Activated gamma-delta T cell (primary cell): Measurements from ENCODE around the gene CDH11.

ENCODE experiments used
- DNase-seq: peaks from one replicate; lab custom pipeline; 2025; lab: John Stamatoyannopoulos, UW

CDH11 gene

DNA sequence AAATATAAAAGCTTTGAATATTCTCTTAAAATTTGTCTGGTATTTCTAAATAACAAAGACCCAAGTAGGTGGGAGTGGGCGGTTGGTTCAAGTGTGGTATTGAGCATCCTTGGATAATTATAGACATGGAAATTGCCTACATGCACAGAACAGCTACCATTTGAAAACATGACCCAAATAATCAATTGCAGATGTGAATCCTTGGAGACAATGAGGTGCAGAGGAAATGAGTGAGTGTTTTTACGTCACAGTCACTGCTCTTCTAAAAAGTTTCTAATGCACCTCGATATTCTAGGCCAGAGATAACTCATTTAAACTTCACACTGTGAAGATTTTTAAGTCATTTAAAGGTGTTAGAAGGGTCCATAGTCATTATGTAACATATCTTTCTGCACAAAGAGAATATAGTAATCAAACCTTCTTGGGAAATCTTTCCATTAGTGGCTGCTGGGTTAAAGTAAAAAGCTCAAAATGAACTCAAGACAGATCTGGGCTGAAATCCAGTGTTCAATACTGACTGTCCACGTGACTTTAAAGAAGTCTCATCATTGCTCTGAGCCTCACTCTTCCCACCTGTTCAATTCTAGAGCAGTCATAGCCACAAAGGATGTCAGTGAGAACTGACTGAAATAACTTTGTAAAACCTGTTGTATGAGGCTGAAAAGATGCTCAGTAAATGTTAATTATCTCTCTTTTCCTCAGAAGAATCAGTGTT lies 144.5 kb downstream of the CDH11 start:
- DNase-seq, result no peak

DNA sequence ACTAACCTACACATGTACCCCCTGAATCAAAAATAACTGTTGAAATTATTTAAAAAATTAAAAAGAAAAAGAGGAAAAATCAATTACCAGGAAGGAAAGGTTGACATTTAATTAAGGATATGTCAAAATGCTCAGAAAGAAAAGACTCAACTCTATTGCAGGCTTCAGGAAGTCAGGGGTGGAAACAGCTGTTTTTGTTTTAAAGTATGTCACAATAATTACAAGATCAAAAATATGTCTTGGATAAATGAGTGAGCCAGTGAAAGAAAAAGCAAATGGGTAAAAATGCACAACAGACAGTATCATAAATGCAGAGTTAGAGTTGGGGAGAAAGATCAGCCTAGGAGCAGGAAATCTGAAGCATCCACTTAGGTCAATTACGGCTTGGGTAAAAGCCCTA lies 146.0 kb downstream of the CDH11 start:
- no peak for DNase-seq

DNA sequence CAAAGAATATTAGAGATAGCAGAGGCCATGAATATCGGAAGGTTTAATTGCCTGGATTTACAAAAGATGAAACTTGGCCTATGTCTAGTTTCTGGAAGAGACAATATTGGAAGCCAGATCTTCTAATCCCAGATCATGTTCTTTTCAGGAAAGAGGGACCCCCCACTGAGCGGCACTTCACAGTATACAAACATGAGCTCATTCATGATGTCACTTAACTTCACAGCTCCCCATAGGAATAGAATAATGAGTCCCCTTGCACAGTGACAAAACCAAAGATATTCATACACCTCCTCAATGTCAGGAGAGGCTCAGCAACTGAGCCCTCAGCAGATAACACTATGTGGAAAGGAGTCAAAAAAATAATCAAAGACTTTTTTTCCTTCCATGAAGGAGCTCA lies 147.5 kb downstream of the CDH11 start:
- DNase-seq, result no peak

DNA sequence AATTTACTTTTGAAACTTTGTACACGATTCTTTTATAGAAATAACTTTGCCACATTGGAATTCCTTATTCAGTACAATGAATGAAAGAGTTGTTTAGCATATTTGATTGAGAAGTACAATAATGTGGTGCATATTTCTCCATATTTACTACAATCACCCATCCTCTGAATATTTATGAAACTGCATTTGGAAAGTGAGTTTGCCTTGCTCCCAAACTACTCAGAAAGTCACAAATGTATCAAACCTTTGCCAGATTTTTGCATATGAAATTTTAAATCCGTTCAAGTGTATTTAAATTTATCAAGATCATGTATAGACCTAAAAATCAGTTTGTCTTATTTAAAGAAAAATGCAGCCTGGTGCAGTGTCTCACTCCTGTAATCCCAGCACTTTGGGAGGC lies 148.7 kb downstream of the CDH11 start:
- no peak for DNase-seq

DNA sequence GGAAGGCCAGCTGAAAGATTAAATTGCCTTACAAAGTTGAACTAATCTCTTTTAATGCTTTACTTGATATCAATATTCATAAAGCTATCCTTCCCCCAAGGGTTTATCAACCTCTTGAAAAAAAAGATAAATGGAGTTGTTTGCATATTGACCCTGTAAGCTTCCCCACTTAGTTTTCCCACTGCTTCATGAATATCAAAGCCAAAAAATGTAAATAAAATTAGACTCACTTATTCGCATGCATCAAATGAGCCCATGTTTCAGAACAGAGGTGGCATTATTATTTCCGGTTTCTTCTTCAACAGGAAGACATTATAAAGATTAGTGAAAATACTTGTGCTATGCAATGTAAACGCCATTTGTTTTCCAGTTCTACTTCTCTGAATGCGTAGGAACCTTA lies 150.7 kb downstream of the CDH11 start:
- DNase-seq, result no peak

DNA sequence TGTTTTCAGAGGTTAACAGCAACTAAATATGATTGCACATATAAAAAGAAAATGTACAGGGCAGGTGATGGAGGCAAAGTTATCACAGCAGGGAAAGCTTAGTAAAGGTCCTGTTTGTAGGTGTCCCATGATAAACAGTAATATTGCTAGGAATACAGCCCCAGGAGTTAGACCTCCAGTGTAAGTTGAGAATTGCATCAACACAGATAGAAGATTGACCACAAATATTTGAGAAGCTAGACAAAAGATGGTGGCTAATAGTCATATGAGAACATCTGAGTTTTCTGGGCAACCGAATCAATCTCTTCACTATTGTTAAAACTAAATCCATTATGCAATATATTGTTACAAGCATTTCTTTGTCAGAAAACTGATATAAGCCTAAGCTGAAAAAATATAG lies 152.6 kb downstream of the CDH11 start:
- DNase-seq, result no peak

DNA sequence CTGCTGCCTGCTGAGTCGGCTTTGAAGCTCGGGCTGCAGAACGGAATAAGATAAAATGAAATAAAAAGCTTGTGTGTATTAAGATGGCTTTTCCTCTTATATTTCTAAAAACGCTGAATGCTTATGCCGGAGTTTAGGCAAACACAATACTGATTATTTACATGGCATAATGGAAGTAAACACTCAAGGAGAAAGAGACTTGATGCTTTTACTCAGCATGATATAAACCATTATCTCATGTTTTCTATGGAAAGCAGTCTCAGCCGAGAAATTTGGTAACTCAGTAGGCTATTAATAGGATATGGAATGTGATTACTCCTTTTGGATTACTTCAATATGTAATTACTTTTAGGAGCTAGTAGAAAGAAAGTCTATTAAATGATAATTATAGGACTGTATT lies 153.3 kb downstream of the CDH11 start:
- DNase-seq, result no peak

DNA sequence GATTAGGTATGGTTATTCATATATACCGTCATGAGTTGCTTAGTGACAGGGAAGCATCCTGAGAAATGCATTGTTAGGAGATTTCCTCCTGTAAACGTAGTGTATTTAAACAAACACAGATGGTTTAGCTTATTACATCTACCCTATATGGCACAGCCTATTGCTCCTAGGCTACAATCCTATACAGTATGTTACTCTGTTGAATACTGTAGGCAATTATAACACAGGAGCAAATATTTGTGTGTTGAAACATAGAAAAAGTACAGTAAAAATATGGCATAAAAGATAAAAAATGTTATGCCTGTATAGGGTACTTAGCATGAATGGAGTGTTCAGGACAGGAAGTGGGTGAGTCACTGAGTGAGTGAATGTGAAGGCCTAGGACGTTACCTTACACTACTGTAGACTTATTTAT lies 157.7 kb downstream of the CDH11 start:
- DNase-seq, result no peak

DNA sequence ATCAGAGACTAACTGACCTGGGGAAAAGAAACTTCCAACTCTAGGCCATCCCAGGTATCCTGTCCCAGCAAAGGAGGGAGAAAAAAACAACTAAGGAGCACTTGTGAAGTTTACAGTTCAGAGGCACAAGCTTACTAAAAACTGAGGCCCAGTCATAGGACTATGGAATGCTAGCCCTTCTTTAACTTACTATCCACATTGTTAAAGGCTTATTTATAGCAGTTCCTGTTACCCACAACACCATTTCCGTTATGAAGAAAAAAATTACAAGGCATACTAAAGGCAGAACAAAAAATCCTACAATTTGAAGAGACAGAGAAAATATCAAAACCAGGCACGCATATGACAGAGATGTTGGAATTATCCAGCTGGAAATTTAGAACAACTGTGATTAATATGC lies 159.1 kb downstream of the CDH11 start:
- no peak for DNase-seq

DNA sequence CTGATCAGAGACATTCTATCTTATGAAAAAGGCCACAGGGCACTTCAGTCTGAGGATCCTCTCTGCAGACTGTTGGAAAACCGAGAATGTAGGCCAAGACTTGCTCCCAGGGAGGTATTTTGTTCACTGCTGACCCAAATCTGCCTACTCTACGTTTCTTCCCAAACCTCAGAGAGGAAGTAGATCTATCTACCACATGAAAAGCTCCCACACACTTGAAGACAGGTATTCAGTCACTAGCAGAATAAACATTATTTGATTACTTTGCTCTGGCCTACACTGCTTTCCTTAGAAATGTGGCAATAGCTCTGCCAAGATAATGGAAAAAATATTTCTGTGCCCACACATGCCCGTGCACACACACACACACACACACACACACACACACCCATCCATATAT lies 164.6 kb downstream of the CDH11 start:
- DNase-seq, result no peak

DNA sequence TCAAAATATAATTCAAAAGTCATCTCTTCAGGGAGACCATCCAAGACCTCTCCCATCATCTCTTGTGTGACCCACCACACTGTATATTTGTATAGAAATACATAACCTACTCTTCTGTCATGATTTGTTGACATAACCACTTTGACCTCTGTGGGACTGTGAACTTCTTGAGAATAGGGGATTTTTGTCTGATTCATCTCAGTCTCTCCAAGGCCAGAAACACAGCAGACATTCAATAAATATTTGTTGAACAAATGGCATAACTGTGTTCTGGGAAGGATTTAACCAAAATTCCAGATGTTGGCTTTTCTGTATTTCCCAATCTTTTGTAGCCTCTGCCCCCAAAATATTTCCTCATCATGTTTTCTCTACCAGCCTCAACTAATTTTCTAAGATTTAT lies 169.7 kb downstream of the CDH11 start:
- no peak for DNase-seq

DNA sequence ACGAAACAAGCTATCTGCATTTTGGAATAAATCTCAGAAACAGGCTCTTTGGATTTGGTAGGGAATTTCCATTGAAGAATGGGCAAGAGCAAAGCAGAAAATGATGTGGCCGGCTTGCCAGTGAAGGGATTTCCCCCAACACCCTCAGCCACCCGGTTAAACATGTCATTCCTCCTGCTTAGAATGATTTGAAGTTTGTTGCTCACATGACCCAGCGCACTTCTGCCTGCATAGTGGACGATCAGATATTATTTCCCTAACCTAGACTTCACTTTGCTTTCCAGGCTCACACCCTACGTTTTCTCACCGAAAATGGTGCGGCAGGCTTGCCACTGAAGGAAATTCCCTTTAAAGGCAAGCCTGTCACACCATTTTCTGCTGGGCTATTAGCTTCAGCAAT lies 170.7 kb downstream of the CDH11 start:
- DNase-seq, result no peak

DNA sequence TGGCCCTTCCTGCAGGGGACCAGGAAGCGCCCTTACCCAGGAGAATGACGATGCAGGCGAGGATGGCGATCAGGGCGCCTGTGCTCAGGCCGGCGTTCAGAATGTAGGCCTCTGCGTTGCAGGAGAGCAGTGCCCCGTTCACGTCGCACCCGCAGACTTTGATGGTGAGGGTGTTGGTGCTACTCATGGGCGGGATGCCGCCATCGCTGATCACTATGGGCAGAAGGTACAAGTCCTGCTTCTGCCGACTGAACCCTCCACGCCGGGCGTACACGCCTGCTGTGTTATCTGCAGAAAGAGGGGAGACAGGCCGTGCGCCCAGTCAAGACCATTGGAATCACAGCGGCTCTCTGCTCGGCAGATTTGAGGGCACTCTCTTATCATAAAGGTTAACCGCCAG lies 171.1 kb downstream of the CDH11 start:
- DNase-seq, result no peak

DNA sequence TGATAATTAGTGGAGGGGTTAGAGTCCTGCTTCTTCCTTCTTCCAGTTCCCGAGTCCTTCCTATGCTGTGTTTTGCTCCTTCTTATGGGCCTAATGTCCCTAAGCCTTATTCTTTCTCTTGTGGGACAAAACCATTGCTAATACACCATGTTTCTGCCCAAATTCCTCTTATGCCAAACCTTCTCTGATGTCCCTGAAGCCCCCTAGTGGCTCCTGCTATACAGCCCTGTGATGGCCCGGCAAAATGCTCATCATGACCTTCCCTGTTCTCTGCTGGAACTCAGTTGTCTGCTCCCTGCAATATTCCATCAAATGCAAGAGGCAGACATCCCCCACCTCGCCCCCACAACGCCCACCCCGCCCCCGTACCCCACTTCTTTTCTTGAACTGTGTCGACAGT lies 171.6 kb downstream of the CDH11 start:
- no peak for DNase-seq

DNA sequence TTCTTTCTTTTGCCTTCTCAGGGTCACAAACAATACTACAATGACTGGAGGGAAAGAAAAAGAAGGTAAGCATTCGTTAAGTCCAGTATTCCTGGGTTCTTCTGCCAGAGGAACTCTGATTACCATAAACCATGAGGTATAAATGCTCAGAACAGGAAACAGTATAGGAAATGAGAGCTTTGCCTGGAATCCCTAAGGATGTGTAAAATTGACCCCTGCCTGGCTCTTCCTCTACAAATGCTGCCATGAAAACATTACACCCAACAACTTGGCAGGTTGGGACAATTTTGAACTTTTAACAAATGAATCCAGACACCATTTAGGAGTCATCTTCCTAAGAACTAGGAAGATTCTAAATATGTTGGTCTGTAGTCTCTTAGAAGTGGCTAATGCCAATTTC lies 173.8 kb downstream of the CDH11 start:
- no peak for DNase-seq

DNA sequence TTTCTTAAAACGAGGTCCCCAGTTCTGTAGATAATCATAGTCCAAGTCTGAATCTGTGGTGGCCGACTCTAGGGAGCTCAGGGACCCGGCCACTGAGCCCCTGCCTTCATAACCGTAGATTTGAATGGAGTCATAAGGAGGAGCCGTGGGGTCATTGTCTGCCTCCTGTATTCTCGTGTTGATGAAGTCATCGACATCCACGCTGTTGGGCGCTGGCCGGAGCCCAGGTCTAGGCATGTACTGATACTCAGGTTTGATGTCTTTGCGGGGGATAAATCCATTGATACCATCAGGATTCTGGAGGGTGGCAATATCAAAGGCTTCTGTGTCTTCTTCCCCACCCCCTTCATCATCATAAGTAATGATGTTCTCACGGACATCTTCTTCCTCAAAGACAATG lies 174.2 kb downstream of the CDH11 start:
- DNase-seq, result no peak

DNA sequence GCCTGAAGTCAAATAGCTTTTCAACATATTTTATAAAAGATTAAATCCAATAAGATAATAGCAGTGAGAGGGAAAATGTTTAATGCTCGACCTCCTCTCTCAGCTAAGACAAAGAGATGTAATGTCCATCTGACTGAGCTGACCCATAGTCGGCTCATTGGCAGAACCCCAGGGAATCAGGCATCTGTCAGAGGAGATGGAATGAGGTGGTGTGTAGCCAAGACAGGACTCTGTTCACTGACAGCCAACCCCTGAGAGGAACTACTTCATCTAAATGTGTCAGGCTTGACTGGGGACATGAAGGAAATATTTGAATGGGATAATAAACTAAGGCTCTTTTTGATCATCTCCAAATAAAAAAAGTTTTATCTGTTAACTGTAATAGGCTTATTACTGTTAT lies 188.0 kb downstream of the CDH11 start:
- no peak for DNase-seq

DNA sequence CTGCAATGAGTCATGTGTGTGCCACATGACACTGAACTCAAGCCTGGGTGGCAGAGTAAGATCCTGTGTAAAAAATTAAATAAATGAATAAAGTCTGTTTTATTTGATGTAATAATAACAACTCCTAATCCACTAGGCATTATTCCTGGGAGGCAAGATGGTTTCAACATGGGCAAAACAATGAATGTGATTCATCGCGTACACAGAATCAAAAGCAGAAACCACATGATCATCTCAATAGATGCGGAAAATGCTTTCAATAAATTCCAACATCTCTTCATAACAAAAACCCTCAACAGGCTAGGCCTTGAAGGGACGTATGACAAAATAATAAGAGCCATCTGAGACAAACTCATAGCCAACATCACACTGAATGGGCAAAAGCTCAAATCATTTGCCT lies 195.4 kb downstream of the CDH11 start:
- DNase-seq, result no peak

DNA sequence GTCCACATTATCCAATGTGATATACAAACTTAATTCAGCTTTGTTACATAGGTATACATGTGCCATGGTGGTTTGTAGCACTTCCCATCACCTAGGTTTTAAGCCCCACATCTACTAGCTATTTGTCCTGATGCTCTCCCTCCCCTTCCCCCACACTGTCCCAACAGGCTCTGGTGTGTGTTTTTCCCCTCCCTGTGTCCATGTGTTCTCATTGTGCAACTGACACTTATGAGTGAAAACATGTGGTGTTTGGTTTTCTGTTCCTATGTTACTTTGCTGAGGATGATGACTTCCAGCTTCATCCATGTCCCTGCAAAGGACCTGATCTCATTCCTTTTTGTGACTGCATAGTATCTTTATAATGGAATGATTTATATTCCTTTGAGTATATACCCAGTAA lies 196.7 kb downstream of the CDH11 start:
- DNase-seq, result no peak

DNA sequence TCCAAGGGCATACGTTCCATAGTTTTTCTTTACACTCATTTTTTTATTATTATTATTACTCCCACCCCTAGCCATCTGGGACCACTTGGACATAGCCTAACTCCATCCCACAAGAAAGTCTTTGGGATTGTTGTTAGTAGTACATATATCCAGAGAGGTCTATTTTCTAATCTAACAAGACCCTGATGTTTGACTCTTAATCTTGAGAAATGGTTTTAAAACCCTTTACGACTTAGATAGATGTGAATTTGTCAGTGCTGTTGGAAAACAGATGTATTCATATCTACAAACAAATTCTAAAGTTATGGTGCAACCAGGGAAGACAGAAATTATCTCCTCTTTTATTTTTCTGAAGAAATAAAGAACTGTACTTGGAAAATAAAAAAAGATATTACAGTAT lies 197.8 kb downstream of the CDH11 start:
- no peak for DNase-seq

DNA sequence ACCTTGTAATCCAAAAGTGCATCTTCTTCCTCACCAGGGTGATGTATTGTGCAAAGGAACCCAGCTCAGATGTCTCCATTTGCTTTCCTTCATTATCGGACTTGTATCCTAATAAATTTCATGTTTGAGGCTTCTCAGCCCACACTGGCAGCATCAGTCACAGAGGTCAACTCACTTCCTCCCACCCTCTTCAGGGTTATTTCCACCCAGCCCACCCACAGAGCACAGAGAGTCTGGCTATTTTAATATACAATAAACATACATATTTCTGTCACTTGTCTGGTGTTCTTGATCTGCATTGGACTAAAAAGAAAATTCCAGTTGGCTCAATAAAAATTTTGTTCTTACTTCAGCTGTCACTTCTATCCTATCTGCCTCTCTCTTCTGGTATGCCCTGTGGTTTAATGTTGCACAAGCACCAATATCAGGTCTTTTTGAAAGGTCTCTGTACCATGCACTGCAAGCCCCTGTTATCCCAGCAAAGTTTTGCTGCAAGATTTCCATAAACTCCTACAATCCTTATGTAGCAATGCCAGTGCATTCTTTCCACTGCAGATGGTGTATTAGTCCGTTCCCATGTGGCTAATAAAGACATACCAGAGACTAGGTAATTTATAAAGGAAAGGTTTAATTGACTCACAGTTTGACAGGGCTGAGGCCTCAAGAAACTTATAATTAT lies 201.8 kb downstream of the CDH11 start:
- no peak for DNase-seq

DNA sequence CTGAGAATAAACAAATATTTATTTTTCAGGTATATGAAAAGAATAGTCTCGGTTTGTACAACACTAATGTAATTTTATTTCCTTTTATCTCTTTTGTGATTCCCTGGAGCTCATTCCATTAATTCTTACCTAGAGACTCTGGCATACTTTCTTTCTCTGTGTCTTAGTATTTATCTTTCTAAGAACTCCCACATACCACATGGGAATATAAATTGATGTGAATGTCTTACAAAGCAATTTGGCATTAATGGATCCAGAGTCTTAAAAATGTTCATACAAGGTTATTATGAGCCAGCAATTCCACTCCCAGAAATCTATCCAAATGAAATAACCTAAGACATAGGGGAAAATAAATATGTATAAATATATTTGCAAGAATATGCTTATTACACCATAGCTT lies 202.7 kb downstream of the CDH11 start:
- DNase-seq, result no peak

DNA sequence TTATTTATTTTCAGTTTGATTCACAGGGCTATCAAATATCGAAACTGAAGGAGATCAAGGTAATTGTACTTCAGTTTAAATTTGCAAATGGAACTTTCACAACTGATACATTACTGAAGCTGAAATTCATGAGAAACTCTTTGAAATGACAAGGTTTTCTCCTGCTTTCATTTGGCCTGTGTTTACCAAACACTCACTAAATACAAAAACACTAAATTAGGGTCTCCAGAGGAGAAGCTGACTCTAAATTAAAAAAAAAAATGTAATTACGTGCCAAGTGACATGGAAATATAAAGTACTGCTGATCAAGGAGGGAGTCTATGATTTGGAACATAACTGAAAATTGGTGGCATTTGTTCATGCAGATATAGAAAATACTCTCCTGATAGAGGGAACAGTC lies 205.8 kb downstream of the CDH11 start:
- no peak for DNase-seq

DNA sequence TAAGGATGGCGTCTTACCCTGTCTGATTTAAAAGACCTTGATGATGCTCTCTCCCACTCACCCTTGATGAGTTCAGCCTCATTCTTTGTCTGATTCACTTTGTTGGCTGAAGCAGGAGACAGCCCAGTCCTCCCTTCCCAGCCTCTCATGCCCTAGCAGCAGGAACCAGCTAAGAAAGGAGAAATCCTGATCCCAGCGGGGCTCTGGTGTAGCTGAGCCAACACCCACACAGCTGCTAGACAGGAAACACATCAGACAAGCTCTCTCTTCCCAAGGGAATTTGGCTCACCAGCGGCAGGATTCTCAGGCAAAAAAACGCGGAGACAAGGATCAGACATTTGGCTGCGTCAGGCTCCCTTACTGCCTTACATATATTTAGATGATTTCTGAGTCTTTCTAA lies 211.5 kb downstream of the CDH11 start:
- no peak for DNase-seq
